ENCODE results near the gene PDE11A.

DNA sequence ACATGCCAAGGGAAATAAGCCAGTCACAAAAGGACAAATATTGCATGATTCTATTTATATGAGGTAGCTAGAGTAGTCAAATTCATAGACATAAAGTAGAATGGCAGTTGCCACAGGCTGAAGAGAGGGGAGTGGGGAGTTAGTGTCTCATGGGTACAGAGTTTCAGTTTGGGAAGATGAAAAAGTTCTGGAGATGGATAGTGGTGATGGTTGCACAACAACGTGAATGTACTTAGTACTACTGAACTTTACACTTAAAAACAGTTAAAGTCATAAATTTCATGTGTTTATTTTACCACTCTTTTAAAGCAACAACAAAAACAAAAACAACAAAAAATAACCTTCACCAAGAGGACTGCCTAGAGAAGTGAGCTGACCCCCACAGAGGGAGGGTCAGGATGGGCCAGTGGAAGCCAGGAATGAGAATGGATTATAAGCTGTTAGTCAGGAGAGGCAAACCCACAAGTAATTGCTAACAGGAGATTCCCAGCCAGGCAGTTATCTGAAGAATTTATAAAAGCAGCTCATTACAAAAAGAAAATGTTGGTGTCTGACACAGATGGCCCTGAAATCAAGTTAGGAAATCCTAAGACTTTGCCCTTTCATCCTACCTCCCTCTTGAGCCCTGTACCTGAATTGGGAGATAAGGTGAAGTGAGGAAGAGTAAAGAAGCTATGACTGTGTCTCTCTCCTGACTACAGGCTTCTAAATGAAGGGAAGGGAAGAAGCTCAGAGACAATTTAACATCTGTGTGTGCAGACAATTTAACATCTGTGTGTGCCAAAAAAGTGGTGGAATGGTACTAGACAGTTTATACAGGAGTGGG lies 263.4 kb downstream of the PDE11A start:
- TF ChIP-seq, protein P1, sequence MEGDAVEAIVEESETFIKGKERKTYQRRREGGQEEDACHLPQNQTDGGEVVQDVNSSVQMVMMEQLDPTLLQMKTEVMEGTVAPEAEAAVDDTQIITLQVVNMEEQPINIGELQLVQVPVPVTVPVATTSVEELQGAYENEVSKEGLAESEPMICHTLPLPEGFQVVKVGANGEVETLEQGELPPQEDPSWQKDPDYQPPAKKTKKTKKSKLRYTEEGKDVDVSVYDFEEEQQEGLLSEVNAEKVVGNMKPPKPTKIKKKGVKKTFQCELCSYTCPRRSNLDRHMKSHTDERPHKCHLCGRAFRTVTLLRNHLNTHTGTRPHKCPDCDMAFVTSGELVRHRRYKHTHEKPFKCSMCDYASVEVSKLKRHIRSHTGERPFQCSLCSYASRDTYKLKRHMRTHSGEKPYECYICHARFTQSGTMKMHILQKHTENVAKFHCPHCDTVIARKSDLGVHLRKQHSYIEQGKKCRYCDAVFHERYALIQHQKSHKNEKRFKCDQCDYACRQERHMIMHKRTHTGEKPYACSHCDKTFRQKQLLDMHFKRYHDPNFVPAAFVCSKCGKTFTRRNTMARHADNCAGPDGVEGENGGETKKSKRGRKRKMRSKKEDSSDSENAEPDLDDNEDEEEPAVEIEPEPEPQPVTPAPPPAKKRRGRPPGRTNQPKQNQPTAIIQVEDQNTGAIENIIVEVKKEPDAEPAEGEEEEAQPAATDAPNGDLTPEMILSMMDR (IDR thresholded peaks at IDR 0.05 in 4 of 5, conservative IDR thresholded peaks at IDR 0.05 in 1 of 5): no peak
- no peak for TF ChIP-seq POLR2A (IDR thresholded peaks at IDR 0.05)
